NB4 (cell line): ENCODE measurements around the gene RPGRIP1L.

Experiments
- DNase-seq: peaks from one replicate; pipeline ENCODE4 v3.0.0; 2010; ENCODE audit warnings: low read depth
- H3K4me3 ChIP-seq: one replicate; pipeline ENCODE4 v1.5.1; 2011; ENCODE audit warnings: mild to moderate bottlenecking, low read depth, low read length, moderate library complexity
- CTCF ChIP-seq: IDR thresholded peaks from one replicate; pipeline ENCODE4 v1.5.1; 2012; ENCODE audit warnings: low read depth, low read length
- MAX ChIP-seq: IDR thresholded peaks from 2 replicates; pipeline ENCODE4 v1.6.1; 2011; ENCODE audit warnings: low read depth, low read length
- MYC ChIP-seq: IDR thresholded peaks from 2 replicates; pipeline ENCODE4 v1.6.1; 2011; ENCODE audit warnings: low read depth, low read length
- POLR2A ChIP-seq: IDR thresholded peaks from 2 replicates; pipeline ENCODE4 v1.6.1; 2011; ENCODE audit warnings: mild to moderate bottlenecking; ENCODE audit not compliant: insufficient read length; ENCODE audit errors: extremely low read depth

Gene RPGRIP1L

GRCh38 chr16:53632526-53632925, 71.1 kb downstream of the RPGRIP1L start:
- TF ChIP-seq MYC: no peak
- TF ChIP-seq POLR2A: no peak
- no peak for TF ChIP-seq MAX
- no peak for TF ChIP-seq CTCF
- H3K4me3 ChIP-seq: no peak overlapping the region
- DNase-seq: no peak

GRCh38 chr16:53631236-53632025, 72.2 kb downstream of the RPGRIP1L start:
- TF ChIP-seq POLR2A (no peak), MYC (no peak), MAX (no peak), CTCF (no peak)
- no peak for DNase-seq
- no peak overlapping the region for H3K4me3 ChIP-seq

GRCh38 chr16:53629607-53630312, 73.9 kb downstream of the RPGRIP1L start:
- no peak overlapping the region for H3K4me3 ChIP-seq
- TF ChIP-seq CTCF: no peak
- TF ChIP-seq MYC: no peak
- no peak for TF ChIP-seq MAX
- no peak for TF ChIP-seq POLR2A
- DNase-seq: no peak

- no peak for DNase-seq
- H3K4me3 ChIP-seq: no peak overlapping the region
- no peak for TF ChIP-seq CTCF
- no peak for TF ChIP-seq MYC
- TF ChIP-seq MAX: no peak
- no peak for TF ChIP-seq POLR2A
Measured at GRCh38 chr16:53629151-53629550, 74.5 kb downstream of the RPGRIP1L start.

GRCh38 chr16:53626811-53627210, 76.8 kb downstream of the RPGRIP1L start:
- DNase-seq: no peak
- TF ChIP-seq MYC (no peak), POLR2A (no peak), MAX (no peak)
- H3K4me3 ChIP-seq: no peak overlapping the region

GRCh38 chr16:53626161-53626560, 77.5 kb downstream of the RPGRIP1L start:
- DNase-seq: no peak
- H3K4me3 ChIP-seq: no peak overlapping the region
- TF ChIP-seq MAX: no peak
- TF ChIP-seq MYC: no peak
- no peak for TF ChIP-seq POLR2A
- TF ChIP-seq CTCF: no peak
